AG09309 (cell line): ENCODE measurements around the gene DCXR.

Source experiments
- DNase-seq: peaks from one replicate; pipeline ENCODE4 v3.0.0-alpha.2; 2010; ENCODE audit warnings: low read depth
- H3K4me3 ChIP-seq: 2 replicates; pipeline ENCODE4 v1.5.1; 2011; ENCODE audit warnings: mild to moderate bottlenecking, low read depth, low read length, moderate library complexity; ENCODE audit not compliant: control insufficient read depth
- TF ChIP-seq, protein P1 (sequence below): IDR thresholded peaks from 2 replicates; pipeline ENCODE4 v1.5.1; 2011; ENCODE audit warnings: mild to moderate bottlenecking, low read depth, low read length, inconsistent platforms; ENCODE audit not compliant: insufficient read depth, control insufficient read depth; ENCODE audit errors: missing control alignments

DCXR gene

DNA sequence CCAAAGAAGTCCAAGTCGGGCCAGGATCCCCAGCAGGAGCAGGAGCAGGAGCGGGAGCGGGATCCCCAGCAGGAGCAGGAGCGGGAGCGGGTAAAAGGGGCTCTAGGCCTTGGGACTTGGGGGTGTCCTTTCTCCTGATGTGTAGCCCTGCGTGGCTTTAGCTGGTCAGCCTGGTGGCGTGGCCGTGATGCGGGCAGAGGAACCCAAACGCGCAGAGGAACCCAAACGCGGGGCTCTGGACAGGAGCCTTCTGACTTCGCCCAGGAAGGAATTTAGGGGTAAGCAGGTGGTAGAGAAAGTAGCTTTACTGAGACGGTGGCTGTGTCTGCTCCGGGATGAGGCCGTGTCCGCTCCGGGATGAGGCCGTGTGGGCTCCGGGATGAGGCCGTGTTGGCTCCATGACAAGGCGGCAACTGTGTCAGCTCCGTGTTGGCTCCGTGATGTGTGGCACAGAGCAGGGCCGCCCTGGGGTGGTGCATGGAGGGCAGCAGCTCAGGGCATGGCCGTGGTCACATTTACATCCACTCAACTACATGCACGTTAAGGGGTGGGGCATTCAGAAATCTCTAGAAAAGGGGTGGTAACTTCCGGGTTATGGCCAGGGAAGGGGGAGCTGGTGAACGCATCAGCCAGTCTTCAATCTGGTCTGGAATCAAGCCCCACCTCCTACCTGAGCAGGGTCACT, 40.6 kb downstream of the DCXR start:
- H3K4me3 ChIP-seq: no peak overlapping the region
- no peak for DNase-seq
- TF ChIP-seq, protein P1, sequence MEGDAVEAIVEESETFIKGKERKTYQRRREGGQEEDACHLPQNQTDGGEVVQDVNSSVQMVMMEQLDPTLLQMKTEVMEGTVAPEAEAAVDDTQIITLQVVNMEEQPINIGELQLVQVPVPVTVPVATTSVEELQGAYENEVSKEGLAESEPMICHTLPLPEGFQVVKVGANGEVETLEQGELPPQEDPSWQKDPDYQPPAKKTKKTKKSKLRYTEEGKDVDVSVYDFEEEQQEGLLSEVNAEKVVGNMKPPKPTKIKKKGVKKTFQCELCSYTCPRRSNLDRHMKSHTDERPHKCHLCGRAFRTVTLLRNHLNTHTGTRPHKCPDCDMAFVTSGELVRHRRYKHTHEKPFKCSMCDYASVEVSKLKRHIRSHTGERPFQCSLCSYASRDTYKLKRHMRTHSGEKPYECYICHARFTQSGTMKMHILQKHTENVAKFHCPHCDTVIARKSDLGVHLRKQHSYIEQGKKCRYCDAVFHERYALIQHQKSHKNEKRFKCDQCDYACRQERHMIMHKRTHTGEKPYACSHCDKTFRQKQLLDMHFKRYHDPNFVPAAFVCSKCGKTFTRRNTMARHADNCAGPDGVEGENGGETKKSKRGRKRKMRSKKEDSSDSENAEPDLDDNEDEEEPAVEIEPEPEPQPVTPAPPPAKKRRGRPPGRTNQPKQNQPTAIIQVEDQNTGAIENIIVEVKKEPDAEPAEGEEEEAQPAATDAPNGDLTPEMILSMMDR: no peak

DNA sequence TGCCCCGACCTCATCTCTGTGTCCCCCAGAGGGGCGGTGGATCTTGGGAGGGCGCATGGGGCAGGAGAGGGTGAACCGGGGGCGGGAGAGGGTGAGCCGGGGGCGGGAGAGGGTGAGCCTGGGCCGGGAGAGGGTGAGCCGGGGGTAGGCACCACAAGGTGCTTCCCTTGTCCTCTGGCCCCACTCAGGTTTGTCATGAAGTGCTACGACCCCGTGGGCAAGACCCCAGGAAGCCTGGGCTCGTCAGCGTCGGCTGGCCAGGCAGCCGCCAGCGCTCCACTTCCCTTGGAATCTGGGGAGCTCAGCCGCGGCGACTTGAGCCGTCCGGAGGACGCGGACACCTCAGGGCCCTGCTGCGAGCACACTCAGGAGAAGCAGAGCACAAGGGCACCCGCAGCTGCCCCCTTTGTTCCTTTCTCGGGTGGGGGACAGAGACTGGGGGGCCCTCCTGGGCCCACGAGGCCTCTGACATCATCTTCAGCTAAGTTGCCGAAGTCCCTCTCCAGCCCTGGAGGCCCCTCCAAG, 41.2 kb downstream of the DCXR start:
- no peak for DNase-seq
- TF ChIP-seq, protein P1: no peak
- H3K4me3 ChIP-seq: no peak overlapping the region

DNA sequence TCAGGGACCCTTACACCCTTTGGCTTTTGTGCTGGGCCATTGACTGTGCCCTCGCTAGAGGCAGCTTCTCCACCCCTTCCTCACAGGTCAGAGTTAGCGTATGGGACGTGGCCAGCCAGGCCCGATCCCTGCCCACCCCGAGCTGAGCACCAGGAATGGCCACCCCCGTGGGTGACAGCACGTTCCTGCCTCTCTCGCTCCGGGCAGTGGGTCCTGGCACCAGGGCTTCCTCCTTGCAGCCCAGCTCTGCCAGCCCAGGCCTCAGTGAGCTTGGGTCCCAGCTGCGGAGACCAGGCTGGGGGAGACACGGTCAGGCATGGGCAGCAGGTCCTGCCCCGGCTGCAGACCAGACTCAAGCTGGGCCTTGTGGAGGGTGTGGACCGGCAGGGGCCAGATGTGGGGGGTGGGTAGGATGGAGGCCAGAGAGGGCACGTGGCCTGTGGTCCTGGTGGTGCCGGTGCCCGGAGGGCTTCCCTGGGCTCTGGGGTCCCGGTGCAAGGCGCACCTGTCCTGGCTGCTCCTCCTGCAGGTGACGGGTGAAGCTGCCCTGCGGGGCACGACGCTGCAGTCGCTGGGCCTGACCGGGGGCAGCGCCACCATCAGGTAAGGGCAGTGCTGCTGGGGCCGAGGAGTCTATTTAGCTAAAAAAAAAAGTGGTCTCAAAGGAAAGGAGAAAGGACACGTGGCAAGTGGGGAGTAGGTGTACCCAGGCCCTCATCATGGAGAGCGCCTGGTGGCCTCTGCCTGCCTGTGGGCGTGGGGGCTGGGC, 41.9 kb downstream of the DCXR start:
- no peak overlapping the region for H3K4me3 ChIP-seq
- DNase-seq: no peak
- TF ChIP-seq, protein P1: no peak

DNA sequence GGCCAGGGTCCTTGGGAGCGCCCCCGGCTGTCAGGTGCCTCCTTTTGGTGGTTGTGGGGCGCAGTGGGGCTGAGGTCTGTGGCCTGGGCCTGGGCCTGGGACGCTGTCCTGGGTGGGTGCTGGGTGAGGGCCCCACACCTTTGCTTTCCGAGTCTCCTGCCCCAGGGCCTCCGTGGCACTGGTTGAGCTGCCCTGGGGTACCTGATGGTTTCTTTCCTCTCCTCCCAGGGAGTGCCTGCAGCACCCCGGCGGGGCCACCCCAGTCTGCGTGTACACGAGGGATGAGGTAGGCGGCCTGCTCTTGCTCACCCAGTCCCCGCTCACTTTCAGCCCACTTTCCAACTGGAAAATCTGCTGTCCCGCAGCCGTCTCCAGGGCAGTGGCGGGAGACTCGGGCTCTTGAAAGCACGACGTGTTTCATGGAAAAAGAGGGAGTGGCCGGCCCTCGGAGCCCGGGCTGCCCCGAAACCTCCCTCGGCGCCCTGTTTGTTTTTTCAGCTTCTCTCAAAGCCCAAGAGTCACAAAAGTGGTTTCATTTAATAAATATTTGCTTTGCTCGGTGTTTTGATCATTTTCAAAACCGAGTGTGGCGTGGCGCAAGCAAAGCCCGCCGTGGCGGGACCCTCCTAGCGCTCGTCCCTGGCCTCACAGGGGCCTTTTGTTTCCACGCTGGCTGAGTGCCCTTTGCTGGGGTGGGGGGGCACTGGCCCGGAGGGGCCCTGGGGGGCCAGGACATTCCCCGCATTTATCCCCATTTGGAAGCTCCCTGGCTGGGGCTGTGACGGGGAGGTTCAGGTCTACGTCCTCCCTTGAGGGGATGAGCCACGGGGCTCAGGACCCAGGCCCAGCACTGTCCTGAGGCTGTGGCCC, 42.7 kb downstream of the DCXR start:
- DNase-seq: no peak
- no peak overlapping the region for H3K4me3 ChIP-seq
- TF ChIP-seq, protein P1: no peak

DNA sequence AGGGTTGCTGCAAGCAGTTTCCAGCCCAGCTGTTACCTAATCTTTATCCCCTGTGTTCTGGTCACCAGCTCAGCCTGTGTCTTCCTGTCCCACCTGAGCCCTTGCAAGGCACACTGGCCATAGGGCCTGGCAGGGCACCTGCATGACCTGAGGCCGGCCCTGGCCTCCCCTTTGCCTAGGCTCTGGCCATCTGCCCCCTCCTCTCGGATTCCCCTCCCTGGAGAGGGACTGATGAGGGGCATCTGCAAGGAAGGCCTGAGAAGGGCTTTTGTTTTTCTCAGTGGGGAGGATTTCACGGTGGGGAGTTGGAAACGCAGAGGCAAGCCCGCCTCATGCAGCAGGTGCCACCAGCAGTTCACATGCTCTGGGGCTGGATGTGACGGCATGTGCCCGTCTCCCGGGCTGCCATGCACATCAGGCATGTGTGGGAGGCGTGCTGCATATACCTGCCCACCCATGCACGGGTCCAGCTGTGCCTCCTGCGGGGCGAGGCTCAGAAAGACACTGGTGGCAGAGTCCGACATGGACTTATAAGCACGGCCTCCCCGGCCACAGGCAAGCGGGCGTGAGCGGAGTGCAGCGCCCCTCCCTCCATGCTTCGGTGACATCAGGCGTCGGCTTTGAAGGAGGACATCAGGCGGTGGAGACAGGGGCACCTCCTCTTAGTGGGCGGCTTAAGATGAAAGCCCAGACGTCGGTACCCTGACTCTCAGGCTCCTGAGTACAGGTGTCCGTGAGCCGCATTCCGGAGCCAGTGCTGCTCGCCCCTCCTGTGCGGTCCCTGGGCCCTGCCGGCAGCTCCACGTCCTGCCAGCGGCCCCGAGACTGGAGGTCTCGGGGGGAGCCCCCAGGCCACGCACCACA, 43.5 kb downstream of the DCXR start:
- TF ChIP-seq, protein P1: no peak
- DNase-seq: no peak
- no peak overlapping the region for H3K4me3 ChIP-seq
